ENCODE measurements around the gene SESN1.

DNA sequence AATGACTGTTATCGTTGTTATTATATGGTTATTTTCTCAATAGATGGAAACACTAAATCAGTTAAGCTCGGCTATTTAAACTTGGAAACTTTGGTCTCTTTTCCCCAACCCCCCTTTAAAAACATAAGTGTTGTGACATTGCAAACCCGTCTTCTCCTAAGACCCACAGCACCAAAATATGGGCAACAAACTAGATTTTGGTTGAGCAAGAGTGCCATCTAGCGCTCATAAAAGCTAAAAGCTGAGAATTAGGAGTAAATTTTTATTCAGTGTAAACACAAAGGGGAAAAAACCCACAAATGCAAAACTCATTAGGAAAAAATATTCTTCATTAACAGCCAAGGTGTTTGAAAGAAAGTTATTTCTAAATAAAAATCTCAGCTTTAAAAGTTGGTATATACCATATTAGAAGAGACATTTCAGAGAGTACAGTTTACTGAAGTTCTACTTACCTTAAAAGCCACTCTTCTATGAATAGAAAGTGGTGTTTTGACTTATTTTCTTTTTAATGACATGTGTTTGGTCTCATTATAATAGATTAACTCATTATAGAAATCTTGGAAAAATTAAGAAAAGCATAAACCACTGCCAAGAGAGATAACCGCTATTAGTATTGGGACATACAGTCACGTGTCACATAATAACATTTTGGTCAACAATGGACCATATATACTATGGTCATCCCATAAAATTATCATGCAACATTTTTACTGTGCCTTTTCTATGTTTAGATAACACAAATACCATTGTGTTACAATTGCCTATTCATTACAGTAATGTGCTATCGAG is 21.1 kb downstream of the SESN1 start:
- TF ChIP-seq ZNF317 (CRISPR knock-in tag; IDR thresholded peaks at IDR 0.05; ENCODE audit: borderline replicate concordance, low read depth) (no peak), NR1H2 (CRISPR knock-in tag; IDR thresholded peaks at IDR 0.05) (no peak), CTCF (IDR thresholded peaks at IDR 0.05) (peak; percentile 52), MLX (CRISPR knock-in tag; IDR thresholded peaks at IDR 0.05) (no peak), ZNF423 (CRISPR knock-in tag; IDR thresholded peaks at IDR 0.05) (no peak), CREB1 (CRISPR knock-in tag; IDR thresholded peaks at IDR 0.05) (no peak)
- TF ChIP-seq, protein P1, sequence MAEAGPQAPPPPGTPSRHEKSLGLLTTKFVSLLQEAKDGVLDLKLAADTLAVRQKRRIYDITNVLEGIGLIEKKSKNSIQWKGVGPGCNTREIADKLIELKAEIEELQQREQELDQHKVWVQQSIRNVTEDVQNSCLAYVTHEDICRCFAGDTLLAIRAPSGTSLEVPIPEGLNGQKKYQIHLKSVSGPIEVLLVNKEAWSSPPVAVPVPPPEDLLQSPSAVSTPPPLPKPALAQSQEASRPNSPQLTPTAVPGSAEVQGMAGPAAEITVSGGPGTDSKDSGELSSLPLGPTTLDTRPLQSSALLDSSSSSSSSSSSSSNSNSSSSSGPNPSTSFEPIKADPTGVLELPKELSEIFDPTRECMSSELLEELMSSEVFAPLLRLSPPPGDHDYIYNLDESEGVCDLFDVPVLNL (CRISPR knock-in tag; IDR thresholded peaks at IDR 0.05; ENCODE audit: borderline replicate concordance, low read depth) = no peak
